Upper lobe of left lung (tissue), 4 donors: Measurements from ENCODE around the gene ACP7.

ENCODE experiments used
- POLR2A ChIP-seq, 4 donors: fragments of 450-650 bp; IDR thresholded peaks; one replicate each; pipeline ENCODE4 v1.5.1; 2016 to 2017; ENCODE audit warnings: antibody characterized with exemption in 4 of 4, mild to moderate bottlenecking in 2 of 4
- POLR2AphosphoS5 ChIP-seq, 2 donors: sonication (generic); formaldehyde crosslinking; IDR thresholded peaks; one replicate each; pipeline ENCODE4 v1.5.1; 2017; ENCODE audit warnings: antibody characterized with exemption in 2 of 2
- TF ChIP-seq, protein P1 (sequence below), 6 experiments: fragments of 450-650 bp in 4 of 6; fragments of 200-600 bp in 2 of 6; sonication (generic) in 2 of 6; IDR thresholded peaks; one replicate each; pipeline ENCODE4 v1.5.1; 2016 to 2019; ENCODE audit warnings: antibody characterized with exemption in 6 of 6

DNA sequence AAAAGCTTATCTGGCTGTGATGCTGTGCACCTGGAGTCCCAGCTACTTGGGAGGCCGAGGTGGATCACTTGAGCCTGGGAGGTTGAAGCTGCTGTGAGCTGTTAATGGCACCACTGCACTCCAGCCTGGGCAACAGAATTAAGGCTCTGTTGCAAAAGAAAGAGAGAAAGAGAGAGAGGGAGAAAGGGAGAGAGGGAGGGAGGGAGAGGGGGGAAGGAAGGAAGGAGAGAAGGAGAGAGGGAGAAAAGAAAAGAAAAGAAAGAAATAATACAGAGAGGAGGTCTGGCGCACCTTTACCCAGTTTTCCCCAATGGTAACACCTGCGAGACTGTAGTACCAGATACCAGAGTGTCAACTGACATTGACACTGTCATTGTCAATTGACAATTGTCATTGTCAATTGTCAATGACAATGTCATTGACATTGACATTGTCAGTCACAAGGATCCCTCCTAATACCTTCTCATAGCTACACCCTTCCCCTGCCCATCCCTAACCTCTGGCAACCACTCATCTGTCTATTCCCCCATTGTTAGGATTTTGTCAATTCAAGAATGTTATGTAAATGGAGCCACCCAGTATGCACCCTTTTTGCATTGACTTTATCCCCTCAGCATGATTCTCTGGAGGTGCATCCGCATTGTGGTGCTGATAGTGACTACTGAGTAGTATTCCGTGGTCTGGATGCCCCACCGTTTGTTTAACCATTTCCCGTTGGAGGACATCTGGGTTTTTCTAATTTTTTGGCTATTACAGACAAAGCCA lies 62.7 kb downstream of the ACP7 start:
- TF ChIP-seq, protein P1, sequence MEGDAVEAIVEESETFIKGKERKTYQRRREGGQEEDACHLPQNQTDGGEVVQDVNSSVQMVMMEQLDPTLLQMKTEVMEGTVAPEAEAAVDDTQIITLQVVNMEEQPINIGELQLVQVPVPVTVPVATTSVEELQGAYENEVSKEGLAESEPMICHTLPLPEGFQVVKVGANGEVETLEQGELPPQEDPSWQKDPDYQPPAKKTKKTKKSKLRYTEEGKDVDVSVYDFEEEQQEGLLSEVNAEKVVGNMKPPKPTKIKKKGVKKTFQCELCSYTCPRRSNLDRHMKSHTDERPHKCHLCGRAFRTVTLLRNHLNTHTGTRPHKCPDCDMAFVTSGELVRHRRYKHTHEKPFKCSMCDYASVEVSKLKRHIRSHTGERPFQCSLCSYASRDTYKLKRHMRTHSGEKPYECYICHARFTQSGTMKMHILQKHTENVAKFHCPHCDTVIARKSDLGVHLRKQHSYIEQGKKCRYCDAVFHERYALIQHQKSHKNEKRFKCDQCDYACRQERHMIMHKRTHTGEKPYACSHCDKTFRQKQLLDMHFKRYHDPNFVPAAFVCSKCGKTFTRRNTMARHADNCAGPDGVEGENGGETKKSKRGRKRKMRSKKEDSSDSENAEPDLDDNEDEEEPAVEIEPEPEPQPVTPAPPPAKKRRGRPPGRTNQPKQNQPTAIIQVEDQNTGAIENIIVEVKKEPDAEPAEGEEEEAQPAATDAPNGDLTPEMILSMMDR (IDR thresholded peaks at IDR 0.05) = no peak
- TF ChIP-seq POLR2A (IDR thresholded peaks at IDR 0.05) (no peak), POLR2AphosphoS5 (IDR thresholded peaks at IDR 0.05) (no peak)
